Esophagus squamous epithelium (tissue), 5 donors: Measurements from ENCODE around the gene MAPRE2. TPM values are rescaled to one million over a fixed set of nuclear protein-coding genes. Genes with fewer than 3 reads are reported as not detected.

Experiments
- DNase-seq: peaks from one replicate; lab custom pipeline; 2025; lab: John Stamatoyannopoulos, UW
- H3K27ac ChIP-seq, 4 donors: fragments of 200-600 bp; sonication (generic); one replicate each; pipeline ENCODE4 v1.5.1; 2016 to 2019; ENCODE audit warnings: mild to moderate bottlenecking in 1 of 4
- H3K27me3 ChIP-seq, 4 donors: fragments of 200-600 bp; sonication (generic); 1 replicate in 3 of 4; 2 replicates in 1 of 4; pipeline versions ENCODE4 v1.5.1 to v1.6.0; 2017 to 2021; ENCODE audit warnings: antibody characterized with exemption in 1 of 4
- H3K36me3 ChIP-seq, 3 donors: fragments of 200-600 bp; sonication (generic); one replicate each; pipeline ENCODE4 v1.5.1; 2016 to 2019
- H3K4me1 ChIP-seq, 3 donors: fragments of 200-600 bp; sonication (generic); one replicate each; pipeline ENCODE4 v1.5.1; 2017 to 2019
- H3K4me3 ChIP-seq, 4 donors: fragments of 200-600 bp; sonication (generic); 1 replicate in 3 of 4; 2 replicates in 1 of 4; pipeline ENCODE4 v1.5.1; 2016 to 2019; ENCODE audit warnings: mild to moderate bottlenecking in 2 of 4, moderate library complexity in 1 of 4
- H3K9me3 ChIP-seq, 3 donors: fragments of 200-600 bp; sonication (generic); one replicate each; pipeline ENCODE4 v1.5.1; 2016 to 2019
- POLR2A ChIP-seq, 4 donors: fragments of 450-650 bp; IDR thresholded peaks; one replicate each; pipeline ENCODE4 v1.6.1; 2017; ENCODE audit warnings: antibody characterized with exemption in 4 of 4, mild to moderate bottlenecking in 4 of 4, moderate library complexity in 3 of 4
- WGBS, 2 donors: methylation state at CpG; one replicate each; pipeline ENCODE4 v1.1.5; 2018; 5-methylcytosine and 5-hydroxymethylcytosine counted together
- intact Hi-C: fragments of 100-400 bp; cut with DNase I; formaldehyde crosslinking; loops from one replicate; pipeline ENCODE4 v1.15.0; 2022
- total RNA-seq, 4 donors: library from RNA; depleted of rRNA; stranded (reverse); fragments of >200 nt; gene quantifications; one replicate each; pipeline ENCODE4 v1.1.0, GENCODE V29; 2016
- TF ChIP-seq, protein P1 (sequence below), 6 experiments: fragments of 450-650 bp in 4 of 6; fragments of 200-600 bp in 2 of 6; sonication (generic) in 2 of 6; IDR thresholded peaks; one replicate each; pipeline ENCODE4 v1.5.1; 2016 to 2019; ENCODE audit warnings: antibody characterized with exemption in 6 of 6, mild to moderate bottlenecking in 4 of 6, moderate library complexity in 4 of 6
- donor health status: DM: yes; HTN: yes; CAD: no.

The MAPRE2 gene
- total RNA-seq, 4 donors from 2014 or later: 1.5 to 9.0 (median 5.0) TPM

GRCh38 chr18:35030277-35030989 lies 10.8 kb upstream of the MAPRE2 start:
- peak overlapping the region in 3 of 4 donors; percentile 20 to 55 (median 21) for H3K4me3 ChIP-seq
- intact Hi-C loops: no loop called here
- 33 to 36% methylated on average over 3 of the region's 3 CpGs for WGBS, 2 donors

GRCh38 chr18:35032113-35032512 lies 9.1 kb upstream of the MAPRE2 start:
- H3K27me3 ChIP-seq: no peaks in the 10 kb centered on the region
- no peak for TF ChIP-seq POLR2A (IDR thresholded peaks at IDR 0.05)
- TF ChIP-seq, protein P1, sequence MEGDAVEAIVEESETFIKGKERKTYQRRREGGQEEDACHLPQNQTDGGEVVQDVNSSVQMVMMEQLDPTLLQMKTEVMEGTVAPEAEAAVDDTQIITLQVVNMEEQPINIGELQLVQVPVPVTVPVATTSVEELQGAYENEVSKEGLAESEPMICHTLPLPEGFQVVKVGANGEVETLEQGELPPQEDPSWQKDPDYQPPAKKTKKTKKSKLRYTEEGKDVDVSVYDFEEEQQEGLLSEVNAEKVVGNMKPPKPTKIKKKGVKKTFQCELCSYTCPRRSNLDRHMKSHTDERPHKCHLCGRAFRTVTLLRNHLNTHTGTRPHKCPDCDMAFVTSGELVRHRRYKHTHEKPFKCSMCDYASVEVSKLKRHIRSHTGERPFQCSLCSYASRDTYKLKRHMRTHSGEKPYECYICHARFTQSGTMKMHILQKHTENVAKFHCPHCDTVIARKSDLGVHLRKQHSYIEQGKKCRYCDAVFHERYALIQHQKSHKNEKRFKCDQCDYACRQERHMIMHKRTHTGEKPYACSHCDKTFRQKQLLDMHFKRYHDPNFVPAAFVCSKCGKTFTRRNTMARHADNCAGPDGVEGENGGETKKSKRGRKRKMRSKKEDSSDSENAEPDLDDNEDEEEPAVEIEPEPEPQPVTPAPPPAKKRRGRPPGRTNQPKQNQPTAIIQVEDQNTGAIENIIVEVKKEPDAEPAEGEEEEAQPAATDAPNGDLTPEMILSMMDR (IDR thresholded peaks at IDR 0.05): no peak
- no peak overlapping the region for H3K4me3 ChIP-seq
- 46 to 64% methylated on average over 1 of the region's 1 CpG for WGBS, 2 donors
- no peaks in the 10 kb centered on the region for H3K36me3 ChIP-seq
- no peak for DNase-seq
- no peak overlapping the region for H3K27ac ChIP-seq
- peaks cover 0 to 18% (median 7%) of the 10 kb centered on the region in 3 donors for H3K4me1 ChIP-seq
- intact Hi-C loops: no loop called here
- H3K9me3 ChIP-seq: no peaks in the 10 kb centered on the region

More at GRCh38 chr18:35030277-35030989, 10.8 kb upstream of the MAPRE2 start:
- Histone ChIP-seq H3K36me3 (no peaks in the 10 kb centered on the region), H3K27me3 (no peaks in the 10 kb centered on the region), H3K27ac (peak overlapping the region; percentile 36 to 67 (median 56)), H3K4me1 (peaks cover 0 to 29% (median 7%) of the 10 kb centered on the region in 3 donors), H3K9me3 (no peaks in the 10 kb centered on the region)
- TF ChIP-seq POLR2A (IDR thresholded peaks at IDR 0.05): no peak
- TF ChIP-seq, protein P1 (IDR thresholded peaks at IDR 0.05): no peak
- DNase-seq: no peak

- TF ChIP-seq POLR2A (IDR thresholded peaks at IDR 0.05): no peak
- TF ChIP-seq, protein P1 (IDR thresholded peaks at IDR 0.05): no peak
- Histone ChIP-seq H3K4me3 (no peak overlapping the region), H3K27me3 (no peaks in the 10 kb centered on the region), H3K27ac (no peak overlapping the region), H3K4me1 (peaks cover 0 to 25% (median 6%) of the 10 kb centered on the region in 3 donors), H3K36me3 (no peaks in the 10 kb centered on the region), H3K9me3 (no peaks in the 10 kb centered on the region)
- WGBS, 2 donors: 85 to 92% methylated on average over 1 of the region's 1 CpG
- intact Hi-C loops: no loop called here
- DNase-seq: no peak
These were observed 3.2 kb upstream of the MAPRE2 start for GRCh38 chr18:35038029-35038428.

GRCh38 chr18:35038881-35039491 lies 2.2 kb upstream of the MAPRE2 start:
- WGBS, 2 donors: 64 to 76% methylated on average over 2 of the region's 2 CpGs
- peak overlapping the region in 1 of 4 donors; percentile 21 for H3K27ac ChIP-seq
- H3K9me3 ChIP-seq: no peaks in the 10 kb centered on the region
- intact Hi-C loops: no loop called here
- DNase-seq: no peak
- H3K4me1 ChIP-seq: peaks cover 0 to 35% (median 10%) of the 10 kb centered on the region in 3 donors
- no peak overlapping the region for H3K4me3 ChIP-seq
- H3K36me3 ChIP-seq: no peaks in the 10 kb centered on the region
- H3K27me3 ChIP-seq: no peaks in the 10 kb centered on the region
- TF ChIP-seq, protein P1 (IDR thresholded peaks at IDR 0.05): no peak
- TF ChIP-seq POLR2A (IDR thresholded peaks at IDR 0.05): no peak

DNA sequence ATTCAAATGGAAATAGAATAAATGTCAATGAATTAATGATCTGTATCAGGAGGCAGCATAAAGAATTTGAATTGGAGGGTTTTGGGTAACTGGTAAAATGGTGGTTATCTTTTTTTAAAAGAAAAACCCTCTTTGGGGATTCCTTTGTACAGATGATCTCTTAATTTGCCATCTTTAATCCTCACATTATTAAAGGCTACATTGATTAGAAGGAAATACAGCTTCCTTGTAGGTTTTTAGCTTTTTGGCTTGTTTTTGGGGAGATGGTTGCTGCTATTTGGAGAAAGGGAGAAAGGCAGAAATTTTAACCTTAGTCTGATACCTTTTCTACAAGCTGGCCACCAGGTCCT lies 600 bp upstream of the MAPRE2 start:
- H3K9me3 ChIP-seq: no peaks in the 10 kb centered on the region
- H3K4me3 ChIP-seq: peak overlapping the region in 3 of 4 donors; percentile 68 to 80 (median 78)
- DNase-seq: no peak
- peaks cover 0 to 51% (median 14%) of the 10 kb centered on the region in 3 donors for H3K4me1 ChIP-seq
- TF ChIP-seq POLR2A (IDR thresholded peaks at IDR 0.05): no peak
- TF ChIP-seq, protein P1 (IDR thresholded peaks at IDR 0.05): no peak
- intact Hi-C loops: no loop called here
- no peaks in the 10 kb centered on the region for H3K36me3 ChIP-seq
- H3K27me3 ChIP-seq: no peaks in the 10 kb centered on the region
- peak overlapping the region; percentile 81 to 91 (median 86) for H3K27ac ChIP-seq
